K562 treated with DMSO at 1 percent for 12 hours (cell line): ENCODE data around the gene ABCC1. TPM values are rescaled to one million over a fixed set of nuclear protein-coding genes. Genes with fewer than 3 reads are reported as not detected.

ENCODE experiments used
- total RNA-seq: library from RNA; unstranded; fragments of 300-600 nt; gene quantifications from 2 replicates; pipeline ENCODE4 v1.2.3, GENCODE V29; 2022; ENCODE audit not compliant: insufficient read depth

Gene ABCC1
- total RNA-seq = 10.2 and 37.1 TPM in 2 replicates

GRCh38 chr16:15949210-15950160 is at the start of gene ABCC1:
ABCC1 (plus strand) TSS chr16:15949616; CDS start chr16:15949752, 136 bp downstream.

Other genes with a start within 250 kb of the ABCC1 start
- not detected in 2 replicates for gene MYH11, start 92.6 kb upstream of the ABCC1 start, total RNA-seq
- gene CEP20, start 61.0 kb upstream of the ABCC1 start, total RNA-seq = 29.6 and 61.5 TPM in 2 replicates